H1 (cell line): ENCODE data around the gene LRRTM4. TPM values are rescaled to one million over a fixed set of nuclear protein-coding genes. Genes with fewer than 3 reads are reported as not detected.

Source experiments
- CHD2 ChIP-seq: IDR thresholded peaks from 2 replicates; pipeline ENCODE4 v1.6.1; 2012; ENCODE audit warnings: low read length, improper control_type of control experiment
- POU5F1 ChIP-seq: IDR thresholded peaks from 2 replicates; pipeline ENCODE4 v1.6.1; 2011; ENCODE audit warnings: low read depth, mild to moderate bottlenecking, low read length, moderate library complexity
- RAD21 ChIP-seq, 2 experiments: IDR thresholded peaks in 1 of 2; conservative IDR thresholded peaks in 1 of 2; 2 replicates each; pipeline ENCODE4 v1.6.1; 2011; ENCODE audit warnings: low read depth in 2 of 2, low read length in 2 of 2, improper control_type of control experiment in 1 of 2, inconsistent platforms in 1 of 2, mild to moderate bottlenecking in 1 of 2, moderate library complexity in 1 of 2
- RBBP5 ChIP-seq: IDR thresholded peaks from 2 replicates; pipeline ENCODE4 v1.7.1; 2012; ENCODE audit warnings: low read depth, mild to moderate bottlenecking, inconsistent platforms, low read length, moderate library complexity, borderline replicate concordance
- polyA plus RNA-seq, 7 experiments: library from polyadenylated mRNA; depleted of rRNA in 3 of 7; stranded (reverse) in 5 of 7; unstranded in 2 of 7; fragments of >200 nt in 5 of 7; fragments of 200-250 nt in 2 of 7; gene quantifications; 1 replicate in 5 of 7; 2 replicates in 1 of 7; 4 replicates in 1 of 7; pipeline versions ENCODE4 v1.2.1 to v1.2.3, GENCODE V29; 2011 to 2013; ENCODE audit warnings: missing spikeins in 2 of 7, mixed read lengths in 2 of 7
- total RNA-seq: library from RNA; stranded (reverse); fragmentation: NEBNext Ultra II Directional; extraction: Animal tissue kit (Norgen Biotek cat#: 25700); gene quantifications from 2 replicates; pipeline ENCODE4 v1.2.1, GENCODE V29; 2021

The LRRTM4 gene
- total and polyA plus RNA-seq, 2 of the 8 experiments (the other 6 are each of a cell fraction or from before 2014, with no cell fraction given) = 3.6 to 9.5 TPM

DNA sequence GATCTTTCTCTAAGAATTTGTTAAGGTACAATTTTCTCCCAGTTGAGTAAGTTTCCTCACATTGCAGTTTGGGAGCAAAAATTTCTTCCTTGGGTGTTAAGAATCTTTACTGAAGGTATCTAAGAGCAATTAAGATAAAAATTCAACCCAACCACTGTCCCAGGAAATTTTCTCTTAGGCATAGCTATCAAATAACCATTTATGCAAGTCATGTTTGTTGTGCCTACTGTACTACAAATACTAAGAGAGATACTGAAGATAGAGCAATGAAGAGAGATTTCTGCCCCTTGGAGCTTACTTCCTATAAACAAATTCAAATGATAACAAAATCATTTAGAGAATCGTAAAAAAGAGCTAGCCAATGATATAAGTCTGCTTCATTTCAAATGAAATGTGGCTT is 402.8 kb downstream of the LRRTM4 start (continued):
- no peak for TF ChIP-seq CHD2
- no peak for TF ChIP-seq RBBP5
- TF ChIP-seq POU5F1 = no peak
- no peak for TF ChIP-seq RAD21 (IDR thresholded peaks at IDR 0.05 in 1 of 2, conservative IDR thresholded peaks at IDR 0.05 in 1 of 2; ENCODE audit: low read depth in 2 of 2, low read length in 2 of 2)
